Activated CD8-positive, alpha-beta memory T cell treated with anti-CD3 and anti-CD28 coated beads for 1 hour (primary cell): ENCODE measurements around the gene MAGEA3.
"Not testable (repeated sequence)": the region's sequence is repeated elsewhere in the genome, so short reads cannot be mapped to it uniquely, and the experiment has no call there.

Experiments
- DNase-seq, 2 donors: peaks; one replicate each; pipeline ENCODE4 v3.0.0-alpha.2; 2020; ENCODE audit warnings: low read depth in 1 of 2; ENCODE audit errors: extremely low read depth in 1 of 2

The MAGEA3 gene

GRCh38 chrX:152735860-152736511 is 37.4 kb downstream of the MAGEA3 start:
- no peak for DNase-seq

- not testable (repeated sequence) for DNase-seq
These were observed 37.9 kb downstream of the MAGEA3 start for GRCh38 chrX:152736528-152736927.

- no peak for DNase-seq
These were observed 40.0 kb downstream of the MAGEA3 start for GRCh38 chrX:152738560-152738959.
